CD4-positive, alpha-beta memory T cell (primary cell): Measurements from ENCODE around the gene YIPF3. TPM values are rescaled to one million over a fixed set of nuclear protein-coding genes. Genes with fewer than 3 reads are reported as not detected.
A peak's percentile ranks its signal among the peaks of the same experiment; 100 is the strongest.
"Not testable (repeated sequence)": the region's sequence is repeated elsewhere in the genome, so short reads cannot be mapped to it uniquely, and the experiment has no call there.

Experiments used
- CTCF ChIA-PET: fragments of 350-600 bp; sonication (Branson Sonifier 250); formaldehyde crosslinking; loops from one replicate; lab custom pipeline; 2021; ENCODE audit warnings: inconsistent platforms; ENCODE audit not compliant: partially characterized antibody; lab: Charles Lee
- POLR2A ChIA-PET: fragments of 350-600 bp; sonication (Branson Sonifier 250); formaldehyde crosslinking; loops from one replicate; lab custom pipeline; 2021; ENCODE audit not compliant: partially characterized antibody; lab: Charles Lee
- DNase-seq, 5 donors: peaks; one replicate each; pipeline versions ENCODE4 v3.0.0 to v3.0.0-alpha.2; 2020 to 2022; ENCODE audit warnings: mixed read lengths in 1 of 5
- H3K27ac ChIP-seq: one replicate; pipeline ENCODE4 v1.7.0; 2013; ENCODE audit warnings: low read depth, low read length
- H3K27me3 ChIP-seq: 2 replicates; pipeline ENCODE4 v1.7.0; 2013; ENCODE audit warnings: mild to moderate bottlenecking, low read length, moderate library complexity; ENCODE audit not compliant: insufficient read depth
- H3K36me3 ChIP-seq: 2 replicates; pipeline ENCODE4 v1.7.0; 2013; ENCODE audit warnings: mild to moderate bottlenecking, low read length, moderate library complexity; ENCODE audit not compliant: insufficient read depth
- H3K4me1 ChIP-seq: 2 replicates; pipeline ENCODE4 v1.7.0; 2013; ENCODE audit warnings: mild to moderate bottlenecking, low read length, moderate library complexity; ENCODE audit not compliant: insufficient read depth
- H3K4me3 ChIP-seq, 2 donors: one replicate each; pipeline ENCODE4 v1.7.0; 2013; ENCODE audit warnings: low read length in 2 of 2, mild to moderate bottlenecking in 1 of 2
- H3K9me3 ChIP-seq, 2 donors: one replicate each; pipeline ENCODE4 v1.7.0; 2013; ENCODE audit warnings: low read length in 2 of 2, control low read depth in 1 of 2; ENCODE audit not compliant: control insufficient read depth in 1 of 2
- H3K27ac Mint-ChIP-seq, 7 donors: one replicate each; pipeline ENCODE4 v1.8.0; 2020 to 2021; ENCODE audit warnings: mixed read lengths in 7 of 7, mild to moderate bottlenecking in 6 of 7, inconsistent platforms in 3 of 7, moderate library complexity in 3 of 7
- H3K27me3 Mint-ChIP-seq, 2 donors: one replicate each; pipeline ENCODE4 v1.8.0; 2020 to 2021; ENCODE audit warnings: mixed read lengths in 2 of 2
- H3K36me3 Mint-ChIP-seq, 2 donors: one replicate each; pipeline ENCODE4 v1.8.0; 2020 to 2021; ENCODE audit warnings: mixed read lengths in 2 of 2, inconsistent platforms in 1 of 2, mild to moderate bottlenecking in 1 of 2
- H3K4me1 Mint-ChIP-seq, 4 donors: one replicate each; pipeline ENCODE4 v1.8.0; 2020 to 2021; ENCODE audit warnings: mixed read lengths in 4 of 4, mild to moderate bottlenecking in 1 of 4
- H3K4me3 Mint-ChIP-seq, 8 donors: one replicate each; pipeline ENCODE4 v1.8.0; 2020 to 2021; ENCODE audit warnings: mixed read lengths in 8 of 8, mild to moderate bottlenecking in 7 of 8, moderate library complexity in 6 of 8, inconsistent platforms in 3 of 8
- H3K9me3 Mint-ChIP-seq, 8 donors: one replicate each; pipeline ENCODE4 v1.8.0; 2020 to 2021; ENCODE audit warnings: mixed read lengths in 8 of 8, mild to moderate bottlenecking in 5 of 8, inconsistent platforms in 3 of 8, moderate library complexity in 1 of 8
- intact Hi-C: fragments of 100-400 bp; cut with micrococcal nuclease; formaldehyde crosslinking; loops from one replicate; pipeline ENCODE4 v1.15.1; 2023
- polyA plus RNA-seq, 2 donors: library from polyadenylated mRNA; unstranded; fragments of 300-500 nt; fragmentation: Illumina TruSeq; gene quantifications; one replicate each; pipeline ENCODE4 v1.2.3, GENCODE V29; 2021
- total RNA-seq, 2 experiments: library from RNA; stranded (reverse); gene quantifications; one replicate each; pipeline ENCODE4 v1.2.3, GENCODE V29; 2021

The YIPF3 gene
- total and polyA plus RNA-seq, 4 experiments from 2014 or later = 74.8 to 94.7 (median 82.5) TPM

- H3K4me3 Mint-ChIP-seq = no peak overlapping the region
- no peaks in the 10 kb centered on the region for H3K4me1 ChIP-seq
- CTCF ChIA-PET = no interaction called here
- intact Hi-C loops = no loop called here
- peaks cover 0 to 3% (median 2%) of the 10 kb centered on the region in 4 donors for H3K4me1 Mint-ChIP-seq
- no peaks in the 10 kb centered on the region for H3K27me3 ChIP-seq
- H3K27ac ChIP-seq = no peak overlapping the region
- H3K27me3 Mint-ChIP-seq = no peaks in the 10 kb centered on the region
- H3K9me3 Mint-ChIP-seq = no peaks in the 10 kb centered on the region
- peaks cover 27 to 41% of the 10 kb centered on the region in 2 donors for H3K36me3 Mint-ChIP-seq
- POLR2A ChIA-PET = no interaction called here
- no peak overlapping the region for H3K4me3 ChIP-seq
- no peak for DNase-seq
- no peak overlapping the region for H3K27ac Mint-ChIP-seq
- no peaks in the 10 kb centered on the region for H3K9me3 ChIP-seq
- peaks cover 24% of the 10 kb centered on the region for H3K36me3 ChIP-seq
Observed at GRCh38 chr6:43540507-43540906, 23.8 kb upstream of the YIPF3 start.

GRCh38 chr6:43539409-43539808, 22.7 kb upstream of the YIPF3 start:
- peaks cover 27 to 39% of the 10 kb centered on the region in 2 donors for H3K36me3 Mint-ChIP-seq
- DNase-seq, H3K4me3 Mint-ChIP-seq, H3K4me1 Mint-ChIP-seq, H3K27ac Mint-ChIP-seq, POLR2A ChIA-PET, intact Hi-C loops, H3K4me3 ChIP-seq, H3K9me3 ChIP-seq, CTCF ChIA-PET, H3K27me3 ChIP-seq, H3K4me1 ChIP-seq, H3K9me3 Mint-ChIP-seq, H3K27me3 Mint-ChIP-seq, H3K27ac ChIP-seq: not testable (repeated sequence)
- peaks cover 18% of the 10 kb centered on the region for H3K36me3 ChIP-seq

- H3K4me3 Mint-ChIP-seq, H3K9me3 ChIP-seq, H3K9me3 Mint-ChIP-seq, H3K27ac ChIP-seq, POLR2A ChIA-PET, CTCF ChIA-PET, H3K27ac Mint-ChIP-seq, H3K4me3 ChIP-seq, H3K27me3 Mint-ChIP-seq, H3K27me3 ChIP-seq, H3K4me1 ChIP-seq, H3K4me1 Mint-ChIP-seq, DNase-seq, intact Hi-C loops: not testable (repeated sequence)
- H3K36me3 Mint-ChIP-seq = peaks cover 27 to 39% of the 10 kb centered on the region in 2 donors
- peaks cover 17% of the 10 kb centered on the region for H3K36me3 ChIP-seq
Observed at GRCh38 chr6:43538986-43539385, 22.3 kb upstream of the YIPF3 start.

DNA sequence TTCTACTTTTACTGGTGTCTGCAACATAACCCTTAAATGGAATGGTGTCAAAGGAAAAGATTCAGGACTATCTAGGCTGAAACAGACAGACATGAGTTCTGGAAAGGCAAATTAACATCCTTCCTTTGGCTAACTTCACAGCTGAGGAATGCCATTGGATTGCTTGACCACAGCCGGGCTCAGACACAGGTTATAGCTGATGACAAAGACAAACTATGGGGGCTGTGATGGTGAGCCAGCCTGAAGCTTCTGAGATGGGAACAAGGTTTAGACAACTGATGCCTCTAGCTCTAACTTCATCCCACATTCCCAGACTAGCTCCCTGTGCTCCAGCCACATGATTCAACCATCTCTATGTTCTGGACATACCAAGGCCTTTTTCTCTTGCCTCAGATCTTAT, 15.5 kb upstream of the YIPF3 start:
- Histone ChIP-seq H3K9me3 (no peaks in the 10 kb centered on the region), H3K36me3 (peaks cover 37% of the 10 kb centered on the region), H3K27me3 (no peaks in the 10 kb centered on the region), H3K4me1 (no peaks in the 10 kb centered on the region), H3K4me3 (no peak overlapping the region), H3K27ac (no peak overlapping the region)
- Mint-ChIP-seq H3K27ac (peak overlapping the region in 4 of 7 donors; percentile 41 to 66 (median 58)), H3K9me3 (no peaks in the 10 kb centered on the region), H3K4me1 (peaks cover 0 to 2% (median 0%) of the 10 kb centered on the region in 4 donors), H3K36me3 (peaks cover 35 to 56% of the 10 kb centered on the region in 2 donors), H3K4me3 (no peak overlapping the region), H3K27me3 (no peaks in the 10 kb centered on the region)
- CTCF ChIA-PET = no interaction called here
- intact Hi-C loops = no loop called here
- POLR2A ChIA-PET = interaction anchor here (0.9 to 1.6 kb wide), 2 partner anchors 10 to 15 kb away, joined by 3 to 5 read pairs; partner anchors contain the start of genes POLR1C and YIPF3
- DNase-seq = no peak

- peaks cover 0 to 2% (median under 1%) of the 10 kb centered on the region in 4 donors for H3K4me1 Mint-ChIP-seq
- H3K4me3 Mint-ChIP-seq = no peak overlapping the region
- H3K27me3 Mint-ChIP-seq = no peaks in the 10 kb centered on the region
- Histone ChIP-seq H3K9me3 (no peaks in the 10 kb centered on the region), H3K27ac (no peak overlapping the region), H3K4me3 (no peak overlapping the region), H3K27me3 (no peaks in the 10 kb centered on the region), H3K36me3 (peaks cover 84% of the 10 kb centered on the region), H3K4me1 (no peaks in the 10 kb centered on the region)
- DNase-seq = no peak
- no peak overlapping the region for H3K27ac Mint-ChIP-seq
- CTCF ChIA-PET = interaction anchor here (0.6 to 1.2 kb wide), 3 partner anchors 18 to 593 kb away, joined by 3 to 5 read pairs (median 4); no protein-coding TSS in a partner anchor
- peaks cover 51 to 93% of the 10 kb centered on the region in 2 donors for H3K36me3 Mint-ChIP-seq
- no peaks in the 10 kb centered on the region for H3K9me3 Mint-ChIP-seq
- POLR2A ChIA-PET = interaction anchor here (0.9 to 3.0 kb wide), 2 partner anchors 8 to 69 kb away, joined by 4 to 14 read pairs; partner anchors contain the start of genes DLK2, POLR1C and YIPF3
- intact Hi-C loops = no loop called here
Observed at GRCh38 chr6:43524483-43524961, 7.8 kb upstream of the YIPF3 start.

GRCh38 chr6:43523284-43523683, 6.6 kb upstream of the YIPF3 start:
- CTCF ChIA-PET = no interaction called here

DNA sequence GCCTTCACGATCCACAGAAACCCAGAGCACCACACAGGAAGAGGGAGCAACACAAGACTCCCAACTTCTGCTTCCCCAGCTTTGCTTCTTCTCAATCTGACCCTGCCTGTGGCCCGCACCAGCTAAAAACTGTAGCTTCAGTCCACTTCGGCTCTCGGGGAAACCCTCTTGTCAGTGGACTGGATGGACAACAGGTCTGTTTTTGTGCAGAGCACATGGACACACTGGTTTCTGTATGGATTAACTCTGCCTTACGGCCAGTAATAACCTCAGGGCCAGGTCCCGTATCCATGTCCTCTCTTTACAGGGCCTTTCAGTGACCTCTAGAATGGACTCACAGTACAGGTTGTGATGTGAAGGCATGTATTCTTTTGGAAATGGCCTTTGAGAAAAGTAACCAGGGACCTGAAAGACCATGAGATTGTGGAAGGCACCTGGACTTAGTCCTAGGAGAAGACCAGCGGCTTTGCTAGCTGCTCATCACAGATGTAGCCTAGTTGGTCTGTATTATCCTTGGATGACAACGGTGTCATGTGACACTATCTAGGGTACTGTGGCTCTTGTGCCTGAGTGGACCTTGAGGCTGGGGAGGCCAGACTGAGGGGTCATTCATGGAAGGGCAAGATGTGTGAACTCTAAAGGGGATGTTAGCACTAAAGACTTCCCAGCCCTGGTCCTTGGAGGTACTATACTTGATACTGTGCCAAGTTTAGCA, 6.0 kb upstream of the YIPF3 start:
- CTCF ChIA-PET = interaction anchor here (7.5 kb wide), 1 partner anchor 15 kb away, joined by 65 read pairs; the partner anchor contains the start of gene LRRC73
- H3K36me3 Mint-ChIP-seq = peaks cover 44 to 79% of the 10 kb centered on the region in 2 donors
- H3K36me3 ChIP-seq = peaks cover 75% of the 10 kb centered on the region

More at GRCh38 chr6:43523284-43523683, 6.6 kb upstream of the YIPF3 start:
- Mint-ChIP-seq H3K4me3 (no peak overlapping the region), H3K27ac (peak overlapping the region in 1 of 7 donors; percentile 8), H3K36me3 (peaks cover 48 to 85% of the 10 kb centered on the region in 2 donors), H3K27me3 (no peaks in the 10 kb centered on the region), H3K9me3 (no peaks in the 10 kb centered on the region), H3K4me1 (peaks cover 0 to 2% (median under 1%) of the 10 kb centered on the region in 4 donors)
- intact Hi-C loops = no loop called here
- POLR2A ChIA-PET = no interaction called here
- Histone ChIP-seq H3K27me3 (no peaks in the 10 kb centered on the region), H3K36me3 (peaks cover 81% of the 10 kb centered on the region), H3K27ac (no peak overlapping the region), H3K4me3 (no peak overlapping the region), H3K9me3 (no peaks in the 10 kb centered on the region), H3K4me1 (peaks cover 11% of the 10 kb centered on the region)
- no peak for DNase-seq

More for the DNA sequence above, 6.0 kb upstream of the YIPF3 start:
- POLR2A ChIA-PET = interaction anchor here (1.2 kb wide), 1 partner anchor 9 kb away, joined by 3 read pairs; no protein-coding TSS in a partner anchor
- Mint-ChIP-seq H3K27ac (peak overlapping the region in 3 of 7 donors; percentile 12 to 79 (median 61)), H3K27me3 (no peaks in the 10 kb centered on the region), H3K9me3 (no peaks in the 10 kb centered on the region), H3K4me1 (peaks cover 0 to 2% (median under 1%) of the 10 kb centered on the region in 4 donors), H3K4me3 (no peak overlapping the region)
- no peak for DNase-seq
- Histone ChIP-seq H3K4me3 (no peak overlapping the region), H3K4me1 (peaks cover 17% of the 10 kb centered on the region), H3K27me3 (no peaks in the 10 kb centered on the region), H3K27ac (no peak overlapping the region), H3K9me3 (no peaks in the 10 kb centered on the region)
- intact Hi-C loops = no loop called here
